H9 (cell line): ENCODE results near the gene SF1. TPM values are rescaled to one million over a fixed set of nuclear protein-coding genes. Genes with fewer than 3 reads are reported as not detected.

Source experiments
- DNase-seq: peaks from one replicate; pipeline ENCODE4 v3.0.0-alpha.2; 2017
- H2AFZ ChIP-seq: one replicate; pipeline ENCODE4 v1.6.1; 2013; ENCODE audit warnings: mild to moderate bottlenecking, low read length, control low read depth, moderate library complexity
- H2AK5ac ChIP-seq: 2 replicates; pipeline ENCODE4 v1.6.1; 2013; ENCODE audit warnings: low read length, control low read depth, mixed read lengths; ENCODE audit not compliant: insufficient read length
- H2BK120ac ChIP-seq: one replicate; pipeline ENCODE4 v1.6.1; 2013; ENCODE audit warnings: low read depth, mild to moderate bottlenecking, low read length, control low read depth, inconsistent platforms; ENCODE audit not compliant: poor library complexity, severe bottlenecking
- H2BK12ac ChIP-seq: 2 replicates; pipeline ENCODE4 v1.6.1; 2013; ENCODE audit warnings: low read length, control low read depth, mixed read lengths, low read depth; ENCODE audit not compliant: insufficient read length
- H2BK15ac ChIP-seq: 2 replicates; pipeline ENCODE4 v1.6.1; 2013; ENCODE audit warnings: low read depth, low read length, control low read depth
- H2BK20ac ChIP-seq: one replicate; pipeline ENCODE4 v1.6.1; 2013; ENCODE audit warnings: low read depth, mild to moderate bottlenecking, low read length, control low read depth, inconsistent platforms; ENCODE audit not compliant: poor library complexity, severe bottlenecking
- H2BK5ac ChIP-seq: 2 replicates; pipeline ENCODE4 v1.6.1; 2013; ENCODE audit warnings: low read length, control low read depth, mixed read lengths; ENCODE audit not compliant: insufficient read length
- H3K14ac ChIP-seq: 2 replicates; pipeline ENCODE4 v1.6.1; 2013; ENCODE audit warnings: low read length, control low read depth; ENCODE audit not compliant: insufficient read depth
- H3K18ac ChIP-seq: 2 replicates; pipeline ENCODE4 v1.6.1; 2013; ENCODE audit warnings: low read depth, mild to moderate bottlenecking, mixed read lengths, low read length, control low read depth; ENCODE audit not compliant: insufficient read length
- H3K23ac ChIP-seq: 2 replicates; pipeline ENCODE4 v1.6.1; 2013; ENCODE audit warnings: low read length, control low read depth, mixed read lengths, low read depth; ENCODE audit not compliant: insufficient read length
- H3K23me2 ChIP-seq: 2 replicates; pipeline ENCODE4 v1.6.1; 2013; ENCODE audit warnings: low read depth, mild to moderate bottlenecking, mixed read lengths, low read length, control low read depth; ENCODE audit not compliant: insufficient read length, poor library complexity, severe bottlenecking
- H3K27ac ChIP-seq: 2 replicates; pipeline ENCODE4 v1.5.1; 2013; ENCODE audit warnings: low read length, control low read depth, mixed read lengths, low read depth; ENCODE audit not compliant: insufficient read length
- H3K27me3 ChIP-seq: 2 replicates; pipeline ENCODE4 v1.6.1; 2013; ENCODE audit warnings: low read length, control low read depth, inconsistent platforms; ENCODE audit not compliant: insufficient read depth
- H3K4ac ChIP-seq: 2 replicates; pipeline ENCODE4 v1.6.1; 2013; ENCODE audit warnings: low read depth, mild to moderate bottlenecking, control low read depth, inconsistent platforms, low read length, moderate library complexity
- H3K4me1 ChIP-seq: 2 replicates; pipeline ENCODE4 v1.6.1; 2013; ENCODE audit warnings: low read length, control low read depth, inconsistent platforms; ENCODE audit not compliant: insufficient read depth
- H3K4me2 ChIP-seq: 2 replicates; pipeline ENCODE4 v1.6.1; 2013; ENCODE audit warnings: low read length, control low read depth, mixed read lengths; ENCODE audit not compliant: insufficient read length, insufficient read depth
- H3K56ac ChIP-seq: 2 replicates; pipeline ENCODE4 v1.6.1; 2013; ENCODE audit warnings: low read depth, mild to moderate bottlenecking, mixed read lengths, low read length, control low read depth; ENCODE audit not compliant: insufficient read length
- H3K79me1 ChIP-seq: 2 replicates; pipeline ENCODE4 v1.6.1; 2013; ENCODE audit warnings: low read depth, mild to moderate bottlenecking, moderate library complexity, low read length, control low read depth, inconsistent platforms; ENCODE audit not compliant: insufficient read depth, poor library complexity, severe bottlenecking
- H3K79me2 ChIP-seq: 2 replicates; pipeline ENCODE4 v1.6.1; 2013; ENCODE audit warnings: low read length, control low read depth, inconsistent platforms; ENCODE audit not compliant: insufficient read depth
- H3K9ac ChIP-seq: 2 replicates; pipeline ENCODE4 v1.6.1; 2013; ENCODE audit warnings: low read length, control low read depth, mixed read lengths; ENCODE audit not compliant: insufficient read length; ENCODE audit errors: extremely low read depth
- H3K9me3 ChIP-seq: one replicate; pipeline ENCODE4 v1.6.1; 2013; ENCODE audit warnings: low read depth, low read length, inconsistent platforms; ENCODE audit not compliant: control insufficient read depth
- H3T11ph ChIP-seq: one replicate; pipeline ENCODE4 v1.6.1; 2013; ENCODE audit warnings: mild to moderate bottlenecking, low read length, control low read depth, inconsistent platforms
- H4K20me1 ChIP-seq: one replicate; pipeline ENCODE4 v1.6.1; 2013; ENCODE audit not compliant: control insufficient read depth, insufficient read length, insufficient read depth
- H4K5ac ChIP-seq: 2 replicates; pipeline ENCODE4 v1.6.1; 2013; ENCODE audit warnings: low read depth, mild to moderate bottlenecking, mixed read lengths, low read length, control low read depth; ENCODE audit not compliant: insufficient read length
- H4K8ac ChIP-seq: replicated peaks from 2 replicates; pipeline ENCODE4 v1.6.1; 2013; ENCODE audit warnings: low read length, control low read depth, mixed read lengths, low read depth; ENCODE audit not compliant: insufficient read length
- H4K91ac ChIP-seq: 2 replicates; pipeline ENCODE4 v1.6.1; 2013; ENCODE audit warnings: low read depth, mild to moderate bottlenecking, moderate library complexity, mixed read lengths, low read length, control low read depth; ENCODE audit not compliant: insufficient read length
- H3K27ac Mint-ChIP-seq, 3 experiments: 2 replicates in 2 of 3; 3 replicates in 1 of 3; pipeline ENCODE4 v1.8.0; 2020 to 2021; ENCODE audit warnings: mixed read lengths in 3 of 3, mild to moderate bottlenecking in 1 of 3, moderate library complexity in 1 of 3
- H3K27me3 Mint-ChIP-seq: 2 replicates; pipeline ENCODE4 v1.8.0; 2021; ENCODE audit warnings: low read depth, mild to moderate bottlenecking, moderate library complexity, mixed read lengths
- H3K36me3 Mint-ChIP-seq, 3 experiments: 2 replicates in 2 of 3; 3 replicates in 1 of 3; pipeline ENCODE4 v1.8.0; 2020 to 2021; ENCODE audit warnings: low read depth in 3 of 3, mixed read lengths in 3 of 3; ENCODE audit not compliant: insufficient read depth in 1 of 3
- H3K4me1 Mint-ChIP-seq, 2 experiments: 2 replicates each; pipeline ENCODE4 v1.8.0; 2020; ENCODE audit warnings: mixed read lengths in 2 of 2
- H3K4me3 Mint-ChIP-seq, 2 experiments: 2 replicates in 1 of 2; 3 replicates in 1 of 2; pipeline ENCODE4 v1.8.0; 2020 to 2021; ENCODE audit warnings: mild to moderate bottlenecking in 2 of 2, mixed read lengths in 2 of 2, moderate library complexity in 1 of 2
- H3K9me3 Mint-ChIP-seq, 2 experiments: 2 replicates in 1 of 2; 3 replicates in 1 of 2; pipeline ENCODE4 v1.8.0; 2020; ENCODE audit warnings: mild to moderate bottlenecking in 2 of 2, mixed read lengths in 2 of 2, moderate library complexity in 1 of 2
- WGBS: extraction: QIAGEN DNeasy Blood & Tissue Kit; methylation state at CpG from one replicate; pipeline ENCODE4 v1.1.7; 2013; ENCODE audit warnings: missing lambda C conversion rate, low lambda C conversion rate, mixed read lengths; ENCODE audit not compliant: insufficient read length; ENCODE audit errors: extremely low coverage; 5-methylcytosine and 5-hydroxymethylcytosine counted together
- total RNA-seq: library from RNA; stranded (reverse); gene quantifications from 2 replicates; pipeline ENCODE4 v1.2.1, GENCODE V29; 2021
- TF ChIP-seq, protein P1 (sequence below): fragments of 200-600 bp; sonication (generic); conservative IDR thresholded peaks from 3 replicates; pipeline ENCODE4 v1.8.0; 2021; ENCODE audit warnings: antibody characterized with exemption, mild to moderate bottlenecking

The SF1 gene
- total RNA-seq, 1 experiment from 2014 or later: 528 TPM

DNA sequence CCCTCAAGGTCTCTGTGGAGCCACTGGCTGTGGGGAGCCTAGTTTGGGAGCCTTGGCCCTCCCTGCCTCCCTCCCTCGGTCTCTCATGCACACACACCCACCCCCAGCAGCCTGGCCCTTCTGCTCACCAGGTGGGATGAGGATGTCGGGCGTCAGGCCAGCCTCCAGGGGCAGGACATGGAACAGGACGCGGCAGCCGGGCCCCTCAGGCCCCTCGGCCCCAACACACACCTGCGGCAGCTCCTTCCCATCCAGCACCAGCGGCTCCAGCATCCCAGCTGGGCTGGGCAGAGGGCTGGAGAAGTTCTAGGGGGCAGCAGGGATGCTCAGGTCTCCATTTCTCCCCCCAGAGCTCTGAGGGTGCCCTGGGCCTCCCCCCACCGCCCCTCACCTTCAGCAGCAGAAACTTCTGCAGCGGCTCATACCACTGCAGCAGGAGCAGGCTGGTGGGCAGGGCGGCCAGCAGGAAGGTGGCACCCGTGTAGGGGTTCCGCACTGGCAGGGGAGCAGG, 13.5 kb upstream of the SF1 start:
- H3K27me3 ChIP-seq: no peaks in the 10 kb centered on the region
- H3K4ac ChIP-seq: no peak overlapping the region
- H3K27ac ChIP-seq: no peak overlapping the region
- no peak overlapping the region for H3K18ac ChIP-seq
- no peak overlapping the region for H4K91ac ChIP-seq
- Mint-ChIP-seq H3K9me3 (no peaks in the 10 kb centered on the region), H3K4me1 (0 out of 4 replicates have a peak, but pooled peaks cover 0 to 2% of the 10 kb centered on the region in 2 experiments), H3K27me3 (no peaks in the 10 kb centered on the region), H3K36me3 (peaks cover 0 to 15% (median 6%) of the 10 kb centered on the region in 3 experiments; a peak in 2 of 7 replicates), H3K27ac (no peak overlapping the region), H3K4me3 (no peak overlapping the region)
- H2BK20ac ChIP-seq: no peak overlapping the region
- H4K8ac ChIP-seq: no peak overlapping the region
- no peak overlapping the region for H4K5ac ChIP-seq
- H3K4me2 ChIP-seq: no peak overlapping the region
- H2AFZ ChIP-seq: no peak overlapping the region
- no peaks in the 10 kb centered on the region for H3K79me1 ChIP-seq
- no peaks in the 10 kb centered on the region for H3K9me3 ChIP-seq
- H2AK5ac ChIP-seq: no peak overlapping the region
- no peak overlapping the region for H3K9ac ChIP-seq
- WGBS: no CpG with 5 or more reads among the region's 14 CpGs
- no peaks in the 10 kb centered on the region for H3K4me1 ChIP-seq
- H3K14ac ChIP-seq: no peak overlapping the region
- no peaks in the 10 kb centered on the region for H4K20me1 ChIP-seq
- no peak overlapping the region for H2BK5ac ChIP-seq
- TF ChIP-seq, protein P1, sequence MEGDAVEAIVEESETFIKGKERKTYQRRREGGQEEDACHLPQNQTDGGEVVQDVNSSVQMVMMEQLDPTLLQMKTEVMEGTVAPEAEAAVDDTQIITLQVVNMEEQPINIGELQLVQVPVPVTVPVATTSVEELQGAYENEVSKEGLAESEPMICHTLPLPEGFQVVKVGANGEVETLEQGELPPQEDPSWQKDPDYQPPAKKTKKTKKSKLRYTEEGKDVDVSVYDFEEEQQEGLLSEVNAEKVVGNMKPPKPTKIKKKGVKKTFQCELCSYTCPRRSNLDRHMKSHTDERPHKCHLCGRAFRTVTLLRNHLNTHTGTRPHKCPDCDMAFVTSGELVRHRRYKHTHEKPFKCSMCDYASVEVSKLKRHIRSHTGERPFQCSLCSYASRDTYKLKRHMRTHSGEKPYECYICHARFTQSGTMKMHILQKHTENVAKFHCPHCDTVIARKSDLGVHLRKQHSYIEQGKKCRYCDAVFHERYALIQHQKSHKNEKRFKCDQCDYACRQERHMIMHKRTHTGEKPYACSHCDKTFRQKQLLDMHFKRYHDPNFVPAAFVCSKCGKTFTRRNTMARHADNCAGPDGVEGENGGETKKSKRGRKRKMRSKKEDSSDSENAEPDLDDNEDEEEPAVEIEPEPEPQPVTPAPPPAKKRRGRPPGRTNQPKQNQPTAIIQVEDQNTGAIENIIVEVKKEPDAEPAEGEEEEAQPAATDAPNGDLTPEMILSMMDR: no peak
- H3K79me2 ChIP-seq: no peaks in the 10 kb centered on the region
- DNase-seq: no peak
- no peak overlapping the region for H3K56ac ChIP-seq
- H3K23ac ChIP-seq: no peak overlapping the region
- no peak overlapping the region for H2BK15ac ChIP-seq
- no peak overlapping the region for H3T11ph ChIP-seq
- no peaks in the 10 kb centered on the region for H3K23me2 ChIP-seq
- no peak overlapping the region for H2BK12ac ChIP-seq
- no peak overlapping the region for H2BK120ac ChIP-seq
